Hepatocyte (in vitro differentiated cells): ENCODE data around the gene PPP1R3G.

Source experiments
- CTCF ChIP-seq: fragments of 200-600 bp; sonication (generic); IDR thresholded peaks from 2 replicates; pipeline ENCODE4 v1.5.1; 2016; ENCODE audit warnings: antibody characterized with exemption, mild to moderate bottlenecking; ENCODE audit not compliant: poor library complexity
- EZH2 ChIP-seq: fragments of 200-600 bp; sonication (generic); IDR thresholded peaks from 2 replicates; pipeline ENCODE4 v1.6.1; 2016; ENCODE audit warnings: antibody characterized with exemption, mild to moderate bottlenecking, borderline replicate concordance
- EZH2phosphoT487 ChIP-seq: fragments of 200-600 bp; sonication (generic); IDR thresholded peaks from one replicate; pipeline ENCODE4 v1.6.1; 2018; ENCODE audit warnings: antibody characterized with exemption, mild to moderate bottlenecking, low read depth, moderate library complexity; ENCODE audit not compliant: unreplicated experiment, severe bottlenecking

GRCh38 chr6:5109436-5109835 is 24.3 kb downstream of the PPP1R3G start:
- no peak for TF ChIP-seq CTCF
- TF ChIP-seq EZH2, result no peak
- TF ChIP-seq EZH2phosphoT487, result no peak
